Superior temporal gyrus (tissue), 1 donor: ENCODE measurements around the gene BMP8B.

Source experiments
- DNase-seq: peaks from one replicate; pipeline ENCODE4 v3.0.0-alpha.2; 2016; ENCODE audit errors: extremely low spot score

The BMP8B gene

GRCh38 chr1:39727221-39727931, 61.3 kb downstream of the BMP8B start:
- no peak for DNase-seq

GRCh38 chr1:39726600-39726999, 62.1 kb downstream of the BMP8B start:
- no peak for DNase-seq

- DNase-seq = no peak
These were observed 66.2 kb downstream of the BMP8B start for GRCh38 chr1:39722495-39722894.

- DNase-seq = no peak
These were observed 67.0 kb downstream of the BMP8B start for GRCh38 chr1:39721664-39722063.

- DNase-seq = peak; percentile 90
These were observed 68.3 kb downstream of the BMP8B start for GRCh38 chr1:39720094-39720999.

- DNase-seq = no peak
These were observed 70.9 kb downstream of the BMP8B start for GRCh38 chr1:39717809-39718208.

- DNase-seq = no peak
These were observed 75.1 kb downstream of the BMP8B start for GRCh38 chr1:39713557-39713956.

GRCh38 chr1:39711966-39712340, 76.7 kb downstream of the BMP8B start:
- no peak for DNase-seq

- no peak for DNase-seq
These were observed 77.3 kb downstream of the BMP8B start for GRCh38 chr1:39711104-39711965.

- no peak for DNase-seq
These were observed 81.2 kb downstream of the BMP8B start for GRCh38 chr1:39707506-39707905.
